Nephron (organoid): Measurements from ENCODE around the gene CTNNBL1.

Experiments
- H3K27ac Mint-ChIP-seq, 3 experiments: 2 replicates each; pipeline ENCODE4 v1.8.0; 2020; ENCODE audit warnings: mixed read lengths in 3 of 3, mild to moderate bottlenecking in 2 of 3, moderate library complexity in 1 of 3
- H3K27me3 Mint-ChIP-seq: 2 replicates; pipeline ENCODE4 v1.8.0; 2021; ENCODE audit warnings: low read depth, mild to moderate bottlenecking, moderate library complexity, mixed read lengths
- H3K36me3 Mint-ChIP-seq: 2 replicates; pipeline ENCODE4 v1.8.0; 2020; ENCODE audit warnings: low read depth, mixed read lengths
- H3K4me1 Mint-ChIP-seq: 2 replicates; pipeline ENCODE4 v1.8.0; 2020; ENCODE audit warnings: mixed read lengths
- H3K4me3 Mint-ChIP-seq, 3 experiments: 2 replicates each; pipeline ENCODE4 v1.8.0; 2020; ENCODE audit warnings: mild to moderate bottlenecking in 3 of 3, mixed read lengths in 3 of 3, moderate library complexity in 2 of 3
- H3K9me3 Mint-ChIP-seq: 2 replicates; pipeline ENCODE4 v1.8.0; 2020; ENCODE audit warnings: mixed read lengths
- TF ChIP-seq, protein P1 (sequence below), 3 experiments: fragments of 200-600 bp; sonication (generic); IDR thresholded peaks; one replicate each; pipeline ENCODE4 v1.5.0; 2021; ENCODE audit warnings: antibody characterized with exemption in 3 of 3; ENCODE audit not compliant: unreplicated experiment in 3 of 3

The CTNNBL1 gene

GRCh38 chr20:37668166-37668565 lies 25.7 kb upstream of the CTNNBL1 start:
- H3K9me3 Mint-ChIP-seq, result peaks cover 6% of the 10 kb centered on the region
- H3K27me3 Mint-ChIP-seq, result peaks cover 37% of the 10 kb centered on the region
- TF ChIP-seq, protein P1, sequence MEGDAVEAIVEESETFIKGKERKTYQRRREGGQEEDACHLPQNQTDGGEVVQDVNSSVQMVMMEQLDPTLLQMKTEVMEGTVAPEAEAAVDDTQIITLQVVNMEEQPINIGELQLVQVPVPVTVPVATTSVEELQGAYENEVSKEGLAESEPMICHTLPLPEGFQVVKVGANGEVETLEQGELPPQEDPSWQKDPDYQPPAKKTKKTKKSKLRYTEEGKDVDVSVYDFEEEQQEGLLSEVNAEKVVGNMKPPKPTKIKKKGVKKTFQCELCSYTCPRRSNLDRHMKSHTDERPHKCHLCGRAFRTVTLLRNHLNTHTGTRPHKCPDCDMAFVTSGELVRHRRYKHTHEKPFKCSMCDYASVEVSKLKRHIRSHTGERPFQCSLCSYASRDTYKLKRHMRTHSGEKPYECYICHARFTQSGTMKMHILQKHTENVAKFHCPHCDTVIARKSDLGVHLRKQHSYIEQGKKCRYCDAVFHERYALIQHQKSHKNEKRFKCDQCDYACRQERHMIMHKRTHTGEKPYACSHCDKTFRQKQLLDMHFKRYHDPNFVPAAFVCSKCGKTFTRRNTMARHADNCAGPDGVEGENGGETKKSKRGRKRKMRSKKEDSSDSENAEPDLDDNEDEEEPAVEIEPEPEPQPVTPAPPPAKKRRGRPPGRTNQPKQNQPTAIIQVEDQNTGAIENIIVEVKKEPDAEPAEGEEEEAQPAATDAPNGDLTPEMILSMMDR (IDR thresholded peaks at IDR 0.05; ENCODE audit: unreplicated experiment in 3 of 3), result no peak
- H3K4me3 Mint-ChIP-seq, result no peak overlapping the region
- H3K4me1 Mint-ChIP-seq, result no peaks in the 10 kb centered on the region
- H3K36me3 Mint-ChIP-seq, result no peaks in the 10 kb centered on the region
- no peak overlapping the region for H3K27ac Mint-ChIP-seq

GRCh38 chr20:37669062-37669772 lies 24.6 kb upstream of the CTNNBL1 start:
- TF ChIP-seq, protein P1 (IDR thresholded peaks at IDR 0.05; ENCODE audit: unreplicated experiment in 3 of 3), result no peak
- Mint-ChIP-seq H3K27me3 (peaks cover 40% of the 10 kb centered on the region), H3K36me3 (no peaks in the 10 kb centered on the region), H3K9me3 (peaks cover 6% of the 10 kb centered on the region), H3K27ac (no peak overlapping the region), H3K4me1 (peaks cover 5% of the 10 kb centered on the region), H3K4me3 (no peak overlapping the region)

GRCh38 chr20:37669773-37670236 lies 24.0 kb upstream of the CTNNBL1 start:
- Mint-ChIP-seq H3K9me3 (peaks cover 3% of the 10 kb centered on the region), H3K4me1 (peaks cover 5% of the 10 kb centered on the region), H3K4me3 (no peak overlapping the region)

GRCh38 chr20:37670351-37670791 lies 23.5 kb upstream of the CTNNBL1 start:
- H3K27me3 Mint-ChIP-seq, result peaks cover 47% of the 10 kb centered on the region
- no peaks in the 10 kb centered on the region for H3K36me3 Mint-ChIP-seq
- peaks cover 3% of the 10 kb centered on the region for H3K9me3 Mint-ChIP-seq

More at GRCh38 chr20:37669773-37670236, 24.0 kb upstream of the CTNNBL1 start:
- H3K27me3 Mint-ChIP-seq, result peaks cover 42% of the 10 kb centered on the region
- TF ChIP-seq, protein P1 (IDR thresholded peaks at IDR 0.05; ENCODE audit: unreplicated experiment in 3 of 3), result no peak
- no peak overlapping the region for H3K27ac Mint-ChIP-seq
- H3K36me3 Mint-ChIP-seq, result no peaks in the 10 kb centered on the region

GRCh38 chr20:37672143-37672542 lies 21.7 kb upstream of the CTNNBL1 start:
- no peaks in the 10 kb centered on the region for H3K36me3 Mint-ChIP-seq
- H3K27ac Mint-ChIP-seq, result no peak overlapping the region
- no peaks in the 10 kb centered on the region for H3K9me3 Mint-ChIP-seq
- H3K4me3 Mint-ChIP-seq, result no peak overlapping the region
- peaks cover 57% of the 10 kb centered on the region for H3K27me3 Mint-ChIP-seq
- H3K4me1 Mint-ChIP-seq, result peaks cover 5% of the 10 kb centered on the region
- TF ChIP-seq, protein P1 (IDR thresholded peaks at IDR 0.05; ENCODE audit: unreplicated experiment in 3 of 3), result no peak

More at GRCh38 chr20:37670351-37670791, 23.5 kb upstream of the CTNNBL1 start:
- H3K4me1 Mint-ChIP-seq, result peaks cover 5% of the 10 kb centered on the region
- H3K27ac Mint-ChIP-seq, result no peak overlapping the region
- no peak overlapping the region for H3K4me3 Mint-ChIP-seq
- TF ChIP-seq, protein P1 (IDR thresholded peaks at IDR 0.05; ENCODE audit: unreplicated experiment in 3 of 3), result no peak

DNA sequence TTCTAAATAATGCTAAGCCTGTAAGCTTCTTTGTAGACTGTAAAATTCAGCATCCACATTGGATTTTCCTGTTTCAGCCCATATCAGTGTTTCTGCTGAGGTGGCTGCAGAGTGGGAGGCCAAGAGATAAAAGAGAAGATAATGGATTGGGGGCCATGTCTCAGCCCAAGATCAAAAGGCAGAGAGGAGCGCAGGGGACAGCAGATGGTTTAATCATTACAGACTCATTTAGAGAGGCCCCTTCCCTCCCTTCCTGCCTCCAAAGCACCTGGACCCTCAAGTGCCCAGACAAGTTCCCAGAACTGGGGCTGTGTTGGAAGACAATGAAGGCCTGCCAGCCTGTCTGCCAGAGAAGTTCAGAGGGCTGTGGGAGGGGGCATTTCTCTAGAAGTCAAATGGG lies 20.4 kb upstream of the CTNNBL1 start:
- Mint-ChIP-seq H3K27me3 (peaks cover 57% of the 10 kb centered on the region), H3K4me1 (peaks cover 5% of the 10 kb centered on the region), H3K36me3 (peaks cover 5% of the 10 kb centered on the region), H3K4me3 (no peak overlapping the region), H3K9me3 (no peaks in the 10 kb centered on the region), H3K27ac (peak overlapping the region in 1 of 3 experiments; percentile 6)
- TF ChIP-seq, protein P1 (IDR thresholded peaks at IDR 0.05; ENCODE audit: unreplicated experiment in 3 of 3), result no peak
